H1 (cell line): ENCODE results near the gene FANCM. TPM values are rescaled to one million over a fixed set of nuclear protein-coding genes. Genes with fewer than 3 reads are reported as not detected.

Experiments used
- BRCA1 ChIP-seq: IDR thresholded peaks from 2 replicates; pipeline ENCODE4 v1.6.1; 2012; ENCODE audit warnings: low read depth, low read length, improper control_type of control experiment
- CHD2 ChIP-seq: IDR thresholded peaks from 2 replicates; pipeline ENCODE4 v1.6.1; 2012; ENCODE audit warnings: low read length, improper control_type of control experiment
- EP300 ChIP-seq, 2 experiments: IDR thresholded peaks; 1 replicate in 1 of 2; 2 replicates in 1 of 2; pipeline ENCODE4 v1.6.1; 2011 to 2012; ENCODE audit warnings: low read depth in 2 of 2, low read length in 2 of 2, mild to moderate bottlenecking in 2 of 2, borderline replicate concordance in 1 of 2, inconsistent platforms in 1 of 2, moderate library complexity in 1 of 2
- HDAC2 ChIP-seq, 2 experiments: fragments of 300-600 bp in 1 of 2; sonication (generic) in 1 of 2; IDR thresholded peaks; 2 replicates each; pipeline ENCODE4 v1.6.1; 2011 to 2012; ENCODE audit warnings: low read depth in 2 of 2, low read length in 2 of 2, mild to moderate bottlenecking in 2 of 2, moderate library complexity in 2 of 2, borderline replicate concordance in 1 of 2, inconsistent platforms in 1 of 2
- PHF8 ChIP-seq: fragments of 200-600 bp; sonication (generic); conservative IDR thresholded peaks from 2 replicates; pipeline ENCODE4 v1.7.1; 2012; ENCODE audit warnings: low read depth, mild to moderate bottlenecking, inconsistent platforms, low read length, moderate library complexity
- TAF7 ChIP-seq: optimal IDR thresholded peaks from 2 replicates; pipeline ENCODE3; 2011; ENCODE audit warnings: low read depth, mild to moderate bottlenecking, inconsistent platforms, low read length, moderate library complexity, borderline replicate concordance
- TBP ChIP-seq: IDR thresholded peaks from 2 replicates; pipeline ENCODE4 v1.6.1; 2011; ENCODE audit warnings: low read depth, low read length, improper control_type of control experiment
- ZNF274 ChIP-seq: IDR thresholded peaks from 2 replicates; pipeline ENCODE4 v1.7.0; 2012; ENCODE audit warnings: low read length, borderline replicate concordance; ENCODE audit errors: extremely low read depth
- polyA plus RNA-seq, 7 experiments: library from polyadenylated mRNA; depleted of rRNA in 3 of 7; stranded (reverse) in 5 of 7; unstranded in 2 of 7; fragments of >200 nt in 5 of 7; fragments of 200-250 nt in 2 of 7; gene quantifications; 1 replicate in 5 of 7; 2 replicates in 1 of 7; 4 replicates in 1 of 7; pipeline versions ENCODE4 v1.2.1 to v1.2.3, GENCODE V29; 2011 to 2013; ENCODE audit warnings: missing spikeins in 2 of 7, mixed read lengths in 2 of 7
- total RNA-seq: library from RNA; stranded (reverse); fragmentation: NEBNext Ultra II Directional; extraction: Animal tissue kit (Norgen Biotek cat#: 25700); gene quantifications from 2 replicates; pipeline ENCODE4 v1.2.1, GENCODE V29; 2021
- TF ChIP-seq, protein P1 (sequence below): fragments of 300-600 bp; sonication (generic); IDR thresholded peaks from 2 replicates; pipeline ENCODE4 v1.7.1; 2012; ENCODE audit warnings: low read length, moderate library complexity, mild to moderate bottlenecking, inconsistent platforms; ENCODE audit not compliant: insufficient replicate concordance

Gene FANCM
- total and polyA plus RNA-seq, 2 of the 8 experiments (the other 6 are each of a cell fraction or from before 2014, with no cell fraction given) = 3.2 to 10.5 TPM

DNA sequence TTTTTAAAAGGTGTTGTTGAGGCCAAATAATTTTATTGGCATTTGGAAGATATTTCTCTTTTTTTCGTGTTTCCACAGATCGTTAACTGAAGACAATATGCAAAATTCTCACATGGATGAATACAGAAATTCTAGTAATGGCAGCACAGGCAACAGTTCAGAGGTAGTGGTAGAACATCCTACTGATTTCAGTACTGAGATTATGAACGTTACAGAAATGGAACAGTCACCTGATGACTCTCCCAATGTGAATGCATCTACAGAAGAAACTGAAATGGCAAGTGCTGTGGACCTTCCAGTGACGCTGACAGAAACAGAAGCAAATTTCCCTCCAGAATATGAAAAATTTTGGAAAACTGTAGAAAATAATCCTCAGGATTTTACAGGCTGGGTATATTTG, 40.6 kb upstream of the FANCM start (continued):
- TF ChIP-seq, protein P1, sequence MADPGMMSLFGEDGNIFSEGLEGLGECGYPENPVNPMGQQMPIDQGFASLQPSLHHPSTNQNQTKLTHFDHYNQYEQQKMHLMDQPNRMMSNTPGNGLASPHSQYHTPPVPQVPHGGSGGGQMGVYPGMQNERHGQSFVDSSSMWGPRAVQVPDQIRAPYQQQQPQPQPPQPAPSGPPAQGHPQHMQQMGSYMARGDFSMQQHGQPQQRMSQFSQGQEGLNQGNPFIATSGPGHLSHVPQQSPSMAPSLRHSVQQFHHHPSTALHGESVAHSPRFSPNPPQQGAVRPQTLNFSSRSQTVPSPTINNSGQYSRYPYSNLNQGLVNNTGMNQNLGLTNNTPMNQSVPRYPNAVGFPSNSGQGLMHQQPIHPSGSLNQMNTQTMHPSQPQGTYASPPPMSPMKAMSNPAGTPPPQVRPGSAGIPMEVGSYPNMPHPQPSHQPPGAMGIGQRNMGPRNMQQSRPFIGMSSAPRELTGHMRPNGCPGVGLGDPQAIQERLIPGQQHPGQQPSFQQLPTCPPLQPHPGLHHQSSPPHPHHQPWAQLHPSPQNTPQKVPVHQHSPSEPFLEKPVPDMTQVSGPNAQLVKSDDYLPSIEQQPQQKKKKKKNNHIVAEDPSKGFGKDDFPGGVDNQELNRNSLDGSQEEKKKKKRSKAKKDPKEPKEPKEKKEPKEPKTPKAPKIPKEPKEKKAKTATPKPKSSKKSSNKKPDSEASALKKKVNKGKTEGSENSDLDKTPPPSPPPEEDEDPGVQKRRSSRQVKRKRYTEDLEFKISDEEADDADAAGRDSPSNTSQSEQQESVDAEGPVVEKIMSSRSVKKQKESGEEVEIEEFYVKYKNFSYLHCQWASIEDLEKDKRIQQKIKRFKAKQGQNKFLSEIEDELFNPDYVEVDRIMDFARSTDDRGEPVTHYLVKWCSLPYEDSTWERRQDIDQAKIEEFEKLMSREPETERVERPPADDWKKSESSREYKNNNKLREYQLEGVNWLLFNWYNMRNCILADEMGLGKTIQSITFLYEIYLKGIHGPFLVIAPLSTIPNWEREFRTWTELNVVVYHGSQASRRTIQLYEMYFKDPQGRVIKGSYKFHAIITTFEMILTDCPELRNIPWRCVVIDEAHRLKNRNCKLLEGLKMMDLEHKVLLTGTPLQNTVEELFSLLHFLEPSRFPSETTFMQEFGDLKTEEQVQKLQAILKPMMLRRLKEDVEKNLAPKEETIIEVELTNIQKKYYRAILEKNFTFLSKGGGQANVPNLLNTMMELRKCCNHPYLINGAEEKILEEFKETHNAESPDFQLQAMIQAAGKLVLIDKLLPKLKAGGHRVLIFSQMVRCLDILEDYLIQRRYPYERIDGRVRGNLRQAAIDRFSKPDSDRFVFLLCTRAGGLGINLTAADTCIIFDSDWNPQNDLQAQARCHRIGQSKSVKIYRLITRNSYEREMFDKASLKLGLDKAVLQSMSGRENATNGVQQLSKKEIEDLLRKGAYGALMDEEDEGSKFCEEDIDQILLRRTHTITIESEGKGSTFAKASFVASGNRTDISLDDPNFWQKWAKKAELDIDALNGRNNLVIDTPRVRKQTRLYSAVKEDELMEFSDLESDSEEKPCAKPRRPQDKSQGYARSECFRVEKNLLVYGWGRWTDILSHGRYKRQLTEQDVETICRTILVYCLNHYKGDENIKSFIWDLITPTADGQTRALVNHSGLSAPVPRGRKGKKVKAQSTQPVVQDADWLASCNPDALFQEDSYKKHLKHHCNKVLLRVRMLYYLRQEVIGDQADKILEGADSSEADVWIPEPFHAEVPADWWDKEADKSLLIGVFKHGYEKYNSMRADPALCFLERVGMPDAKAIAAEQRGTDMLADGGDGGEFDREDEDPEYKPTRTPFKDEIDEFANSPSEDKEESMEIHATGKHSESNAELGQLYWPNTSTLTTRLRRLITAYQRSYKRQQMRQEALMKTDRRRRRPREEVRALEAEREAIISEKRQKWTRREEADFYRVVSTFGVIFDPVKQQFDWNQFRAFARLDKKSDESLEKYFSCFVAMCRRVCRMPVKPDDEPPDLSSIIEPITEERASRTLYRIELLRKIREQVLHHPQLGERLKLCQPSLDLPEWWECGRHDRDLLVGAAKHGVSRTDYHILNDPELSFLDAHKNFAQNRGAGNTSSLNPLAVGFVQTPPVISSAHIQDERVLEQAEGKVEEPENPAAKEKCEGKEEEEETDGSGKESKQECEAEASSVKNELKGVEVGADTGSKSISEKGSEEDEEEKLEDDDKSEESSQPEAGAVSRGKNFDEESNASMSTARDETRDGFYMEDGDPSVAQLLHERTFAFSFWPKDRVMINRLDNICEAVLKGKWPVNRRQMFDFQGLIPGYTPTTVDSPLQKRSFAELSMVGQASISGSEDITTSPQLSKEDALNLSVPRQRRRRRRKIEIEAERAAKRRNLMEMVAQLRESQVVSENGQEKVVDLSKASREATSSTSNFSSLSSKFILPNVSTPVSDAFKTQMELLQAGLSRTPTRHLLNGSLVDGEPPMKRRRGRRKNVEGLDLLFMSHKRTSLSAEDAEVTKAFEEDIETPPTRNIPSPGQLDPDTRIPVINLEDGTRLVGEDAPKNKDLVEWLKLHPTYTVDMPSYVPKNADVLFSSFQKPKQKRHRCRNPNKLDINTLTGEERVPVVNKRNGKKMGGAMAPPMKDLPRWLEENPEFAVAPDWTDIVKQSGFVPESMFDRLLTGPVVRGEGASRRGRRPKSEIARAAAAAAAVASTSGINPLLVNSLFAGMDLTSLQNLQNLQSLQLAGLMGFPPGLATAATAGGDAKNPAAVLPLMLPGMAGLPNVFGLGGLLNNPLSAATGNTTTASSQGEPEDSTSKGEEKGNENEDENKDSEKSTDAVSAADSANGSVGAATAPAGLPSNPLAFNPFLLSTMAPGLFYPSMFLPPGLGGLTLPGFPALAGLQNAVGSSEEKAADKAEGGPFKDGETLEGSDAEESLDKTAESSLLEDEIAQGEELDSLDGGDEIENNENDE = no peak
- no peak for TF ChIP-seq ZNF274
- no peak for TF ChIP-seq BRCA1
- TF ChIP-seq CHD2 = no peak
- TF ChIP-seq HDAC2 (IDR thresholded peaks at IDR 0.05; ENCODE audit: borderline replicate concordance in 1 of 2, low read depth in 2 of 2, low read length in 2 of 2) = no peak
- TF ChIP-seq EP300 (IDR thresholded peaks at IDR 0.05; ENCODE audit: borderline replicate concordance in 1 of 2, low read depth in 2 of 2, low read length in 2 of 2) = no peak
- no peak for TF ChIP-seq PHF8
- TF ChIP-seq TAF7 = no peak
- TF ChIP-seq TBP = no peak
